ENCODE data around the gene VPS9D1. TPM values are rescaled to one million over a fixed set of nuclear protein-coding genes. Genes with fewer than 3 reads are reported as not detected.

The VPS9D1 gene
- total RNA-seq, 4 donors from 2014 or later = 5.9 to 14.1 (median 7.0) TPM

DNA sequence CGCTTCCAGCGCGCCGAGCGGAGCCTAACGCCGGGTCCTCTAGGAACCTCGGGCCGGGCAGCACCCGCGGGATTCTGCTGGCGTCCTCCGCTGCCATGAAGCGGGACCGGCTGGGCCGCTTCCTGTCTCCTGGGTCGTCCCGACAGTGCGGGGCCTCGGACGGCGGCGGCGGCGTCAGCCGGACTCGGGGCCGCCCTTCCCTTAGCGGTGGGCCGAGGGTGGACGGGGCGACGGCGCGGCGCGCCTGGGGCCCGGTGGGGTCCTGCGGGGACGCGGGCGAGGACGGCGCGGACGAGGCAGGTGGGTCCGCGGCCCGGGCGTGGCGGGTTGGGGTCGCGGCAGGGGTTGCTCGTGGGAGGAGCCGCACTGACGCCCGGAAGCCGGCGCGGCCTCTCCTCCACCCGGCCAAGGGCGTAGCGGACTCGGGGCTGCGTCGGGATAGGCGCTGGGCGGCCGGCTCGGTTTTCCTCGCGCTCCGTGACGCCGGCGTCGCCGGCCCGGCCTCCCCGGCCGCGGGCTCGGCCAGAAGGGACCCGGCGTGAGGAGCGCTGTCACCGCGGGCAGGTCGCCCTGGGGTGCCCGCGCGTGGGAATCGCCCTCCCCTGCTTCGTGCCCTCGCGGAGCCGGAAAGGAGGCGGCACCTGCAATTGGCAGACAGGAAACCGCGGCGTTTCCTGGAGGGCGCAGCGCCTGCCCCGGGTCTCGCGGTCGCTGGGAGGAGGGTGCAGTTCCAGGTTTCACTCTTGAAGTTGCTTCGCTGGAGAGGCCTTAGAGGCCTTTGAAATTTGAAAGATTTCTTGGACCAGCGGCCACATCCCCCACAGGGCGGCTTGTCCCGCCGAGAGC, 1.1 kb upstream of the VPS9D1 start:
- Histone ChIP-seq H3K27me3 (no peaks in the 10 kb centered on the region), H3K4me1 (peaks cover 6 to 60% (median 35%) of the 10 kb centered on the region in 4 donors), H3K27ac (peak overlapping the region; percentile 92 to 99 (median 96)), H3K36me3 (peaks cover 0 to 38% (median 4%) of the 10 kb centered on the region in 3 donors), H3K9me3 (no peaks in the 10 kb centered on the region), H3K4me3 (peak overlapping the region; percentile 70 to 98 (median 81))
- TF ChIP-seq EP300 (IDR thresholded peaks at IDR 0.05) = no peak
- TF ChIP-seq, protein P1, sequence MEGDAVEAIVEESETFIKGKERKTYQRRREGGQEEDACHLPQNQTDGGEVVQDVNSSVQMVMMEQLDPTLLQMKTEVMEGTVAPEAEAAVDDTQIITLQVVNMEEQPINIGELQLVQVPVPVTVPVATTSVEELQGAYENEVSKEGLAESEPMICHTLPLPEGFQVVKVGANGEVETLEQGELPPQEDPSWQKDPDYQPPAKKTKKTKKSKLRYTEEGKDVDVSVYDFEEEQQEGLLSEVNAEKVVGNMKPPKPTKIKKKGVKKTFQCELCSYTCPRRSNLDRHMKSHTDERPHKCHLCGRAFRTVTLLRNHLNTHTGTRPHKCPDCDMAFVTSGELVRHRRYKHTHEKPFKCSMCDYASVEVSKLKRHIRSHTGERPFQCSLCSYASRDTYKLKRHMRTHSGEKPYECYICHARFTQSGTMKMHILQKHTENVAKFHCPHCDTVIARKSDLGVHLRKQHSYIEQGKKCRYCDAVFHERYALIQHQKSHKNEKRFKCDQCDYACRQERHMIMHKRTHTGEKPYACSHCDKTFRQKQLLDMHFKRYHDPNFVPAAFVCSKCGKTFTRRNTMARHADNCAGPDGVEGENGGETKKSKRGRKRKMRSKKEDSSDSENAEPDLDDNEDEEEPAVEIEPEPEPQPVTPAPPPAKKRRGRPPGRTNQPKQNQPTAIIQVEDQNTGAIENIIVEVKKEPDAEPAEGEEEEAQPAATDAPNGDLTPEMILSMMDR (IDR thresholded peaks at IDR 0.05) = no peak
- TF ChIP-seq POLR2A (IDR thresholded peaks at IDR 0.05) = peak in 1 of 2 donors; percentile 9
- WGBS, 2 donors = 0 to 1% methylated on average over 14 to 59 of the region's 112 CpGs
- no peak for DNase-seq (ENCODE audit: low spot score in 2 of 2)

DNA sequence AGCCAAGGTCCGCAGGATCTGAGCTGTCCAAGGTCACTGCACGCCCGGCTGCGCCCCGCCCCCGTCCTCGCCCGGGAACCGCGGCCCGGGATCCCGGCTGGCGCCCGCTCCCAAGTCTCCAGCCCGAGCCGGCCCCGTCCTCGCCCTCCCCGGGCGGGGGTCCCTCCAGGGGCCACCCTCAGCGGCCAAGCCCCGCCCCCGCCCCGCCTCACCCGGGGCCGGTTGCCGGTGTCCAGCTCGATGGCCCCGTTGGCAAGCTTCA, 216 bp downstream of the VPS9D1 start:
- Histone ChIP-seq H3K27me3 (no peaks in the 10 kb centered on the region), H3K27ac (peak overlapping the region; percentile 92 to 99 (median 96)), H3K4me1 (peaks cover 6 to 55% (median 35%) of the 10 kb centered on the region in 4 donors), H3K4me3 (peak overlapping the region; percentile 70 to 98 (median 81)), H3K9me3 (no peaks in the 10 kb centered on the region), H3K36me3 (peaks cover 0 to 38% (median 0%) of the 10 kb centered on the region in 3 donors)
- no peak for TF ChIP-seq POLR2A (IDR thresholded peaks at IDR 0.05)
- TF ChIP-seq, protein P1 (IDR thresholded peaks at IDR 0.05) = no peak
- no peak for TF ChIP-seq EP300 (IDR thresholded peaks at IDR 0.05)
- no peak for DNase-seq (ENCODE audit: low spot score in 2 of 2)
- WGBS, 2 donors = 0% methylated on average over 5 of the region's 29 CpGs; no CpG with 5 or more reads in 1 of the 2 donors

DNA sequence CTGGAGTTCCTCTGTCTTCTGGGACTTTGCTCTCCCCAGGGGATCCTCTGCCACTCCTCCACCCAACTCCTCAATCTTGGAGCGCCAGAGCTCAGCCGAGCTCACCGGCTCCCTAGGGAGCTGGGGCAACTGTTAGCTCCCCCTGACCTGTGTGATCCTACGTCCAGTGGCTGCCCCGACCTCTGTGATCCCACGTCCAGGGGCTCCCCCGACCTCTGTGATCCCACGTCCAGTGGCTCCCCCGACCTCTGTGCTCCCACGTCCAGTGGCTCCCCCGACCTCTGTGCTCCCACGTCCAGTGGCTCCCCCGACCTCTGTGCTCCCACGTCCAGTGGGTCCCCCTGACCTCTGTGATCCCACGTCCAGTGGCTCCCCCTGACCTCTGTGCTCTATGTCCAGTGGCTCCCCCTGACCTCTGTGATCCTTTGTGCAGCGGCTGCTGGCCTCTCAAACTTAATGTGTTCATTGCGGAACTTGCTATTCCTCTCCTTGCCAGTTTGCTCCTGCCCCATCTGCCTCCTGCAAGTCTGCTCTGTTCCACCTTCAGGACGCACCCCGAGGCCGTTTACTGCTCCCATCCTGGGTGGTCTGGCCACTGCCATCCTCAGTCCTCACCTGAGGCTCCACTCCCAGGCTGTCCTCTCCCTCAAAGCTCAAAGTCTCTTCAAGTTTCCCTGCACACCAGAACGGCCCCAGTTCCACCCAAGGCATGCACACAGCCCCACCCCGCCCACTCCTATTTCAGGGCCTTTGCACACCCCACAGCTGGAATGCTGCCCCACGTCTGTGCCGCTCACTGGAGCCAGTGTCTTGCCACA, 2.8 kb downstream of the VPS9D1 start:
- H3K27me3 ChIP-seq = no peaks in the 10 kb centered on the region
- H3K4me1 ChIP-seq = peaks cover 3 to 29% (median 19%) of the 10 kb centered on the region in 4 donors
- DNase-seq (ENCODE audit: low spot score in 2 of 2) = no peak
- peaks cover 0 to 22% (median 0%) of the 10 kb centered on the region in 3 donors for H3K36me3 ChIP-seq
- no peak for TF ChIP-seq EP300 (IDR thresholded peaks at IDR 0.05)
- no peak for TF ChIP-seq POLR2A (IDR thresholded peaks at IDR 0.05)
- TF ChIP-seq, protein P1 (IDR thresholded peaks at IDR 0.05) = no peak
- H3K4me3 ChIP-seq = no peak overlapping the region
- no peak overlapping the region for H3K27ac ChIP-seq
- 73 to 78% methylated on average over 24 of the region's 24 CpGs for WGBS, 2 donors
- no peaks in the 10 kb centered on the region for H3K9me3 ChIP-seq

DNA sequence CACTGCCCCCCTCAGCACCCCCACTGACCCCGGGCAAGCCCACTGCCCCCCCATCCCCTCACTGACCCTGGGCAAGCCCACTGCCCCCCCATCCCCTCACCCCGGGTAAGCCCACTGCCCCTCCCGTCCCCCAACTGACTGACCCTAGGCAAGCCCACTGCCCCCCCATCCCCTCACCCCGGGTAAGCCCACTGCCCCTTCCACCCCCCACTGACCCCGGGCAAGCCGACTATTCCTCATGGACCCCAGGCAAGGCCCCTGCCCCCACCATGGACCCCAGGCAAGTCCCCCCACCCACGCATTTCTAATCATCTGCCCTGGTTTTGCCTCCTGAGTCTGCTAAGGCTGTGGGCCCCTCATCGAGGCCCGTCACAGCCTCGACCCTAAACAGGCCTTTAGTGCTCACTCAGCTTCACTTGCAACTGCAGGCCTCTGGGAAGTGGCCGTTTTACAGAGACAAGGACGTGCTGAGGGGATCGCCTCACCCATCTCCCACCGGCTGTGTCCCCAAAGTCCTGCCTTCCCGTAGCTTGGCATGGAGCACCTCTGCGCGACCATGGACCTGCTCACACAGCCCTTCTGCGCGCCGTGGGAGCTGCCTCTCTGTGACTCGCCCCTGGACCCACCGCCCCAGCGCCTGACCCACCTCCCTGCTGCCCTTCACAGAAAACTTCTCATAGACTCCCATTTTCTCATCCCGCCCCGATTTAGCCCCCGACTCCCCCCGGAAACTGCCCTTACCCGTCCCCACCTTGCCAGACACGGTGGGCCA, 3.6 kb downstream of the VPS9D1 start:
- Histone ChIP-seq H3K27ac (no peak overlapping the region), H3K4me1 (peaks cover 0 to 27% (median 17%) of the 10 kb centered on the region in 4 donors), H3K9me3 (no peaks in the 10 kb centered on the region), H3K4me3 (no peak overlapping the region), H3K36me3 (peaks cover 0 to 21% (median 0%) of the 10 kb centered on the region in 3 donors), H3K27me3 (peaks cover 0 to 6% of the 10 kb centered on the region in 2 donors)
- TF ChIP-seq, protein P1 (IDR thresholded peaks at IDR 0.05) = no peak
- TF ChIP-seq EP300 (IDR thresholded peaks at IDR 0.05) (no peak), POLR2A (IDR thresholded peaks at IDR 0.05) (no peak)
- no peak for DNase-seq (ENCODE audit: low spot score in 2 of 2)
- 79 to 84% methylated on average over 23 to 28 of the region's 29 CpGs for WGBS, 2 donors

Data from tibial nerve (tissue), 4 donors.